HG02870 (cell line): ENCODE results near the gene ZRANB3.
A peak's percentile ranks its signal among the peaks of the same experiment; 100 is the strongest.
"Not testable (repeated sequence)": the region's sequence is repeated elsewhere in the genome, so short reads cannot be mapped to it uniquely, and the experiment has no call there.

ENCODE experiments used
- ATAC-seq: cut with Tn5 transposase; IDR thresholded peaks from one replicate; pipeline ENCODE4 v1.9.1; 2021; ENCODE audit warnings: mild to moderate bottlenecking, moderate library complexity; ENCODE audit not compliant: unreplicated experiment

Gene ZRANB3

GRCh38 chr2:135490376-135490775 is 40.6 kb downstream of the ZRANB3 start:
- no peak for ATAC-seq

GRCh38 chr2:135485441-135485840 is 45.6 kb downstream of the ZRANB3 start:
- no peak for ATAC-seq

- no peak for ATAC-seq
Measured at GRCh38 chr2:135475128-135475527, 55.9 kb downstream of the ZRANB3 start.

- ATAC-seq, result peak; percentile 43
Measured at GRCh38 chr2:135473567-135473966, 57.5 kb downstream of the ZRANB3 start.

GRCh38 chr2:135471106-135471505 is 59.9 kb downstream of the ZRANB3 start:
- no peak for ATAC-seq

- no peak for ATAC-seq
Measured at GRCh38 chr2:135457279-135457678, 73.7 kb downstream of the ZRANB3 start.

GRCh38 chr2:135456835-135457234 is 74.2 kb downstream of the ZRANB3 start:
- ATAC-seq, result no peak

- no peak for ATAC-seq
Measured at GRCh38 chr2:135456431-135456830, 74.6 kb downstream of the ZRANB3 start.

- no peak for ATAC-seq
Measured at GRCh38 chr2:135454608-135455007, 76.4 kb downstream of the ZRANB3 start.

- ATAC-seq, result not testable (repeated sequence)
Measured at GRCh38 chr2:135453027-135453426, 78.0 kb downstream of the ZRANB3 start.

GRCh38 chr2:135451966-135452365 is 79.1 kb downstream of the ZRANB3 start:
- no peak for ATAC-seq

- ATAC-seq, result not testable (repeated sequence)
Measured at GRCh38 chr2:135443013-135443412, 88.0 kb downstream of the ZRANB3 start.

- ATAC-seq, result not testable (repeated sequence)
Measured at GRCh38 chr2:135435155-135435554, 95.9 kb downstream of the ZRANB3 start.

GRCh38 chr2:135424849-135425248 is 106.2 kb downstream of the ZRANB3 start:
- ATAC-seq, result no peak

- ATAC-seq, result no peak
Measured at GRCh38 chr2:135422898-135423297, 108.1 kb downstream of the ZRANB3 start.

- no peak for ATAC-seq
Measured at GRCh38 chr2:135411646-135412045, 119.4 kb downstream of the ZRANB3 start.

GRCh38 chr2:135409436-135409835 is 121.6 kb downstream of the ZRANB3 start:
- ATAC-seq, result no peak

- ATAC-seq, result not testable (repeated sequence)
Measured at GRCh38 chr2:135396259-135396658, 134.8 kb downstream of the ZRANB3 start.

GRCh38 chr2:135386993-135387392 is 144.0 kb downstream of the ZRANB3 start:
- no peak for ATAC-seq

GRCh38 chr2:135378591-135378990 is 152.4 kb downstream of the ZRANB3 start:
- no peak for ATAC-seq

GRCh38 chr2:135373702-135374101 is 157.3 kb downstream of the ZRANB3 start:
- no peak for ATAC-seq

- no peak for ATAC-seq
Measured at GRCh38 chr2:135349941-135350340, 181.1 kb downstream of the ZRANB3 start.

GRCh38 chr2:135348096-135348704 is 182.8 kb downstream of the ZRANB3 start:
- not testable (repeated sequence) for ATAC-seq
